NCI-H748 treated with DMSO at 0.1 percent for 48 hours (cell line): ENCODE results near the gene ZNF407.

ENCODE experiments used
- DNase-seq: peaks from one replicate; lab custom pipeline; 2025; lab: John Stamatoyannopoulos, UW

Gene ZNF407

GRCh38 chr18:74672371-74672770, 74.7 kb downstream of the ZNF407 start:
- DNase-seq, result no peak

GRCh38 chr18:74674487-74674886, 76.8 kb downstream of the ZNF407 start:
- DNase-seq, result no peak

GRCh38 chr18:74679006-74679678, 81.5 kb downstream of the ZNF407 start:
- no peak for DNase-seq

- DNase-seq, result no peak
These were observed 82.0 kb downstream of the ZNF407 start for GRCh38 chr18:74679679-74680076.

GRCh38 chr18:74682141-74682990, 84.7 kb downstream of the ZNF407 start:
- no peak for DNase-seq

- peak; percentile 20 for DNase-seq
These were observed 85.3 kb downstream of the ZNF407 start for GRCh38 chr18:74682991-74683297.

- DNase-seq, result no peak
These were observed 85.9 kb downstream of the ZNF407 start for GRCh38 chr18:74683573-74683972.

- no peak for DNase-seq
These were observed 91.6 kb downstream of the ZNF407 start for GRCh38 chr18:74689251-74689650.

- no peak for DNase-seq
These were observed 94.8 kb downstream of the ZNF407 start for GRCh38 chr18:74692367-74693013.

- no peak for DNase-seq
These were observed 96.8 kb downstream of the ZNF407 start for GRCh38 chr18:74694436-74694835.

GRCh38 chr18:74695170-74695569, 97.5 kb downstream of the ZNF407 start:
- DNase-seq, result no peak

- DNase-seq, result no peak
These were observed 101.2 kb downstream of the ZNF407 start for GRCh38 chr18:74698881-74699280.

- DNase-seq, result no peak
These were observed 101.8 kb downstream of the ZNF407 start for GRCh38 chr18:74699455-74699854.

GRCh38 chr18:74702950-74703349, 105.3 kb downstream of the ZNF407 start:
- DNase-seq, result no peak

GRCh38 chr18:74708169-74708568, 110.5 kb downstream of the ZNF407 start:
- DNase-seq, result no peak

- no peak for DNase-seq
These were observed 111.8 kb downstream of the ZNF407 start for GRCh38 chr18:74709452-74709851.

- DNase-seq, result no peak
These were observed 116.5 kb downstream of the ZNF407 start for GRCh38 chr18:74714120-74714519.

- DNase-seq, result no peak
These were observed 117.1 kb downstream of the ZNF407 start for GRCh38 chr18:74714791-74715190.

- DNase-seq, result no peak
These were observed 117.6 kb downstream of the ZNF407 start for GRCh38 chr18:74715306-74715705.

- DNase-seq, result peak; percentile 6
These were observed 118.4 kb downstream of the ZNF407 start for GRCh38 chr18:74715865-74716712.

- no peak for DNase-seq
These were observed 120.6 kb downstream of the ZNF407 start for GRCh38 chr18:74718312-74718711.

GRCh38 chr18:74722237-74722636, 124.6 kb downstream of the ZNF407 start:
- no peak for DNase-seq
